HepG2 (cell line): Measurements from ENCODE around the gene TRABD. TPM values are rescaled to one million over a fixed set of nuclear protein-coding genes. Genes with fewer than 3 reads are reported as not detected.
A peak's percentile ranks its signal among the peaks of the same experiment; 100 is the strongest.

Experiments used
- BHLHE40 ChIP-seq: IDR thresholded peaks from 2 replicates; pipeline ENCODE4 v1.6.1; 2011; ENCODE audit warnings: low read length, improper control_type of control experiment
- FOXO1 ChIP-seq: sonication (generic); formaldehyde crosslinking; IDR thresholded peaks from 2 replicates; pipeline ENCODE4 v1.4.0; 2020; ENCODE audit warnings: missing genetic modification reagents
- GABPA ChIP-seq, 2 experiments: IDR thresholded peaks; 2 replicates each; pipeline ENCODE4 v1.6.1; 2011 to 2016; ENCODE audit warnings: low read depth in 2 of 2, low read length in 1 of 2, missing biosample characterization in 1 of 2, missing genetic modification characterization in 1 of 2
- HDAC2 ChIP-seq: sonication (generic); formaldehyde crosslinking; IDR thresholded peaks from 2 replicates; pipeline ENCODE4 v1.4.0; 2020; ENCODE audit warnings: missing genetic modification reagents
- KLF11 ChIP-seq: IDR thresholded peaks from 2 replicates; pipeline ENCODE4 v1.6.1; 2016; ENCODE audit warnings: missing compliant biosample characterization
- MEF2D ChIP-seq: sonication (generic); formaldehyde crosslinking; IDR thresholded peaks from 2 replicates; pipeline ENCODE4 v1.5.1; 2020; ENCODE audit warnings: mild to moderate bottlenecking, missing genetic modification reagents
- NR2F6 ChIP-seq, 2 experiments: IDR thresholded peaks; 2 replicates each; pipeline ENCODE4 v1.6.1; 2016; ENCODE audit warnings: antibody characterized with exemption in 1 of 2, mild to moderate bottlenecking in 1 of 2
- SAP130 ChIP-seq: IDR thresholded peaks from 2 replicates; pipeline ENCODE4 v1.6.1; 2016; ENCODE audit warnings: low read depth
- TOPORS ChIP-seq: sonication (generic); formaldehyde crosslinking; IDR thresholded peaks from 2 replicates; pipeline ENCODE4 v1.8.0; 2023; ENCODE audit warnings: mild to moderate bottlenecking, missing genetic modification reagents
- ZNF652 ChIP-seq: IDR thresholded peaks from 2 replicates; pipeline ENCODE4 v1.6.1; 2016; ENCODE audit warnings: low read depth, borderline replicate concordance
- ZNF7 ChIP-seq: IDR thresholded peaks from 2 replicates; pipeline ENCODE4 v1.6.1; 2016; ENCODE audit warnings: missing biosample characterization, missing genetic modification reagents
- ZNF816 ChIP-seq: sonication (generic); formaldehyde crosslinking; IDR thresholded peaks from 2 replicates; pipeline ENCODE4 v1.8.0; 2022; ENCODE audit warnings: missing genetic modification reagents, mild to moderate bottlenecking, borderline replicate concordance
- polyA plus RNA-seq, 8 experiments: library from polyadenylated mRNA; depleted of rRNA in 3 of 8; stranded (reverse) in 7 of 8; unstranded in 1 of 8; fragments of >200 nt; fragmentation: Illumina TruSeq in 4 of 8; extraction: Trizol in 4 of 8; gene quantifications; 2 replicates each; pipeline versions ENCODE4 v1.2.1 to v1.2.3, GENCODE V29; 2011 to 2016; ENCODE audit warnings: low read depth in 4 of 8, missing spikeins in 1 of 8, mixed read lengths in 1 of 8; ENCODE audit not compliant: insufficient read depth in 1 of 8
- total RNA-seq, 5 experiments: library from RNA; depleted of rRNA; stranded (reverse); fragments of >200 nt; fragmentation: Illumina TruSeq; extraction: Trizol; gene quantifications; 2 replicates each; pipeline ENCODE4 v1.2.3, GENCODE V29; 2016; ENCODE audit warnings: low read depth in 1 of 5
- TF ChIP-seq, protein P1 (sequence below): sonication (generic); formaldehyde crosslinking; IDR thresholded peaks from 2 replicates; pipeline ENCODE4; 2020; ENCODE audit warnings: missing genetic modification reagents, mild to moderate bottlenecking, borderline replicate concordance
- TF ChIP-seq, protein P2 (sequence below): sonication (generic); formaldehyde crosslinking; IDR thresholded peaks from 2 replicates; pipeline ENCODE4 v1.4.0; 2020; ENCODE audit warnings: missing genetic modification reagents; ENCODE audit errors: not compliant biosample characterization
- TF ChIP-seq, protein P3 (sequence below): sonication (generic); formaldehyde crosslinking; IDR thresholded peaks from 2 replicates; pipeline ENCODE4 v1.4.0; 2020; ENCODE audit warnings: mild to moderate bottlenecking, missing genetic modification reagents, borderline replicate concordance
- TF ChIP-seq, protein P4 (sequence below): sonication (generic); formaldehyde crosslinking; IDR thresholded peaks from 2 replicates; pipeline ENCODE4 v1.5.0; 2020; ENCODE audit warnings: missing genetic modification reagents
- TF ChIP-seq, protein P5 (sequence below): sonication (generic); formaldehyde crosslinking; IDR thresholded peaks from 2 replicates; pipeline ENCODE4 v1.8.1; 2023; ENCODE audit warnings: missing genetic modification reagents, mild to moderate bottlenecking, borderline replicate concordance

Gene TRABD
- total and polyA plus RNA-seq, 2 of the 13 experiments (the other 11 are each of a cell fraction or from before 2014, with no cell fraction given): 21.5 to 28.9 TPM

DNA sequence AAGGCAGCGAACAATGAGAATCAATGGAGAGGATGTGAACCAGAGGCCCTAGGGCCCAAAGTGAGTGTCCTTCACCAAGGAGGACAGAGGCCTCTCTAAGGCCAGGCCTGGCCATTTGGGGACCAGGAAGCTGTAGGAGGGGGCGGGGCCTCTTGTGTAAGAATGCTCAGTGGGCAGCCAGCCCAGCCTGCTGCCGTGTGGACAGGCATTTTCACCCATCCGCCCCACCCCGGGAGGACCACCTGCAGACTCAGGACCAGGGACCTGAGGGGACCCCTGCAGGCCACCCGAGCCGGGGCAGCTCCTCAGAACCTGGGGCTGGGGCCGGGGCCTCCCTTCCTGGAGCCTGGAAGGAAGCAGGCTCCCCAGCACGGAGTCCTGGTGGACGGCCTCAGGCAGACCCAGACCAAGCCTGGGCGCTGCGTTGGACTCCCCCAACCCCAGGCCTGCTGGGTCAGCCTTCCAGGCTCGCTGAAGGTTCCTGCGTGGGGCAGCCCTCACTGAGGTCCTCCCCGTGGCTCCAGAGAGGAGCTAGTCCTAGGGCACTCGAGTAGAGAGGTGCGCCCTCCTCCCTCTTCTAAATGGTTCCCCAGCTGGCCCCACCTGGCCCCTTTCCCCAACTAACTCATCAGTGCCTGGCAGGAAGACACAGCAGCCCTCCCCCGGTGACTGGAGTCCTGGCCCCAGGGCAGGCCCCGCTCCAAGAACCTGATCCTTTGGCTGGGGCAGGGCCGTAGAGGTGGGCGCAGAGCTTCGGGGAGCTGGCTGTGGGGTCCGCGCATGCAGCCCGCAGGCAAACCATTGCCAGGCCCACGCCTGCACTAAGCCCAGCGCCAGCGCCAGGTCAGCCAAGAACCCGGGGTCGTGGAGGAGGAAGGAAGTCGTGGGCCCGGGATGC is 1.5 kb upstream of the TRABD start (continued):
- TF ChIP-seq, protein P1, sequence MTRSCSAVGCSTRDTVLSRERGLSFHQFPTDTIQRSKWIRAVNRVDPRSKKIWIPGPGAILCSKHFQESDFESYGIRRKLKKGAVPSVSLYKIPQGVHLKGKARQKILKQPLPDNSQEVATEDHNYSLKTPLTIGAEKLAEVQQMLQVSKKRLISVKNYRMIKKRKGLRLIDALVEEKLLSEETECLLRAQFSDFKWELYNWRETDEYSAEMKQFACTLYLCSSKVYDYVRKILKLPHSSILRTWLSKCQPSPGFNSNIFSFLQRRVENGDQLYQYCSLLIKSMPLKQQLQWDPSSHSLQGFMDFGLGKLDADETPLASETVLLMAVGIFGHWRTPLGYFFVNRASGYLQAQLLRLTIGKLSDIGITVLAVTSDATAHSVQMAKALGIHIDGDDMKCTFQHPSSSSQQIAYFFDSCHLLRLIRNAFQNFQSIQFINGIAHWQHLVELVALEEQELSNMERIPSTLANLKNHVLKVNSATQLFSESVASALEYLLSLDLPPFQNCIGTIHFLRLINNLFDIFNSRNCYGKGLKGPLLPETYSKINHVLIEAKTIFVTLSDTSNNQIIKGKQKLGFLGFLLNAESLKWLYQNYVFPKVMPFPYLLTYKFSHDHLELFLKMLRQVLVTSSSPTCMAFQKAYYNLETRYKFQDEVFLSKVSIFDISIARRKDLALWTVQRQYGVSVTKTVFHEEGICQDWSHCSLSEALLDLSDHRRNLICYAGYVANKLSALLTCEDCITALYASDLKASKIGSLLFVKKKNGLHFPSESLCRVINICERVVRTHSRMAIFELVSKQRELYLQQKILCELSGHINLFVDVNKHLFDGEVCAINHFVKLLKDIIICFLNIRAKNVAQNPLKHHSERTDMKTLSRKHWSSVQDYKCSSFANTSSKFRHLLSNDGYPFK (CRISPR knock-in tag): no peak
- TF ChIP-seq ZNF816 (CRISPR knock-in tag) (no peak), BHLHE40 (no peak), FOXO1 (CRISPR knock-in tag) (no peak), HDAC2 (CRISPR knock-in tag) (no peak), ZNF7 (CRISPR knock-in tag) (no peak), MEF2D (CRISPR knock-in tag) (no peak), GABPA (IDR thresholded peaks at IDR 0.05; ENCODE audit: low read depth, low read length) (no peak), GABPA (CRISPR knock-in tag; IDR thresholded peaks at IDR 0.05; ENCODE audit: low read depth) (no peak), KLF11 (CRISPR knock-in tag) (no peak), NR2F6 (IDR thresholded peaks at IDR 0.05) (no peak), NR2F6 (CRISPR knock-in tag; IDR thresholded peaks at IDR 0.05) (no peak), ZNF652 (no peak), SAP130 (CRISPR knock-in tag) (peak; percentile 48), TOPORS (CRISPR knock-in tag) (no peak)
- TF ChIP-seq, protein P2, sequence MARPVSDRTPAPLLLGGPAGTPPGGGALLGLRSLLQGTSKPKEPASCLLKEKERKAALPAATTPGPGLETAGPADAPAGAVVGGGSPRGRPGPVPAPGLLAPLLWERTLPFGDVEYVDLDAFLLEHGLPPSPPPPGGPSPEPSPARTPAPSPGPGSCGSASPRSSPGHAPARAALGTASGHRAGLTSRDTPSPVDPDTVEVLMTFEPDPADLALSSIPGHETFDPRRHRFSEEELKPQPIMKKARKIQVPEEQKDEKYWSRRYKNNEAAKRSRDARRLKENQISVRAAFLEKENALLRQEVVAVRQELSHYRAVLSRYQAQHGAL (CRISPR knock-in tag): no peak
- TF ChIP-seq, protein P3, sequence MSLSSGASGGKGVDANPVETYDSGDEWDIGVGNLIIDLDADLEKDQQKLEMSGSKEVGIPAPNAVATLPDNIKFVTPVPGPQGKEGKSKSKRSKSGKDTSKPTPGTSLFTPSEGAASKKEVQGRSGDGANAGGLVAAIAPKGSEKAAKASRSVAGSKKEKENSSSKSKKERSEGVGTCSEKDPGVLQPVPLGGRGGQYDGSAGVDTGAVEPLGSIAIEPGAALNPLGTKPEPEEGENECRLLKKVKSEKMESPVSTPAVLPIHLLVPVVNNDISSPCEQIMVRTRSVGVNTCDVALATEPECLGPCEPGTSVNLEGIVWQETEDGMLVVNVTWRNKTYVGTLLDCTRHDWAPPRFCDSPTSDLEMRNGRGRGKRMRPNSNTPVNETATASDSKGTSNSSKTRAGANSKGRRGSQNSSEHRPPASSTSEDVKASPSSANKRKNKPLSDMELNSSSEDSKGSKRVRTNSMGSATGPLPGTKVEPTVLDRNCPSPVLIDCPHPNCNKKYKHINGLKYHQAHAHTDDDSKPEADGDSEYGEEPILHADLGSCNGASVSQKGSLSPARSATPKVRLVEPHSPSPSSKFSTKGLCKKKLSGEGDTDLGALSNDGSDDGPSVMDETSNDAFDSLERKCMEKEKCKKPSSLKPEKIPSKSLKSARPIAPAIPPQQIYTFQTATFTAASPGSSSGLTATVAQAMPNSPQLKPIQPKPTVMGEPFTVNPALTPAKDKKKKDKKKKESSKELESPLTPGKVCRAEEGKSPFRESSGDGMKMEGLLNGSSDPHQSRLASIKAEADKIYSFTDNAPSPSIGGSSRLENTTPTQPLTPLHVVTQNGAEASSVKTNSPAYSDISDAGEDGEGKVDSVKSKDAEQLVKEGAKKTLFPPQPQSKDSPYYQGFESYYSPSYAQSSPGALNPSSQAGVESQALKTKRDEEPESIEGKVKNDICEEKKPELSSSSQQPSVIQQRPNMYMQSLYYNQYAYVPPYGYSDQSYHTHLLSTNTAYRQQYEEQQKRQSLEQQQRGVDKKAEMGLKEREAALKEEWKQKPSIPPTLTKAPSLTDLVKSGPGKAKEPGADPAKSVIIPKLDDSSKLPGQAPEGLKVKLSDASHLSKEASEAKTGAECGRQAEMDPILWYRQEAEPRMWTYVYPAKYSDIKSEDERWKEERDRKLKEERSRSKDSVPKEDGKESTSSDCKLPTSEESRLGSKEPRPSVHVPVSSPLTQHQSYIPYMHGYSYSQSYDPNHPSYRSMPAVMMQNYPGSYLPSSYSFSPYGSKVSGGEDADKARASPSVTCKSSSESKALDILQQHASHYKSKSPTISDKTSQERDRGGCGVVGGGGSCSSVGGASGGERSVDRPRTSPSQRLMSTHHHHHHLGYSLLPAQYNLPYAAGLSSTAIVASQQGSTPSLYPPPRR (CRISPR knock-in tag): 0 out of 2 replicates have a peak, but pooled peaks have one; percentile 6
- TF ChIP-seq, protein P4, sequence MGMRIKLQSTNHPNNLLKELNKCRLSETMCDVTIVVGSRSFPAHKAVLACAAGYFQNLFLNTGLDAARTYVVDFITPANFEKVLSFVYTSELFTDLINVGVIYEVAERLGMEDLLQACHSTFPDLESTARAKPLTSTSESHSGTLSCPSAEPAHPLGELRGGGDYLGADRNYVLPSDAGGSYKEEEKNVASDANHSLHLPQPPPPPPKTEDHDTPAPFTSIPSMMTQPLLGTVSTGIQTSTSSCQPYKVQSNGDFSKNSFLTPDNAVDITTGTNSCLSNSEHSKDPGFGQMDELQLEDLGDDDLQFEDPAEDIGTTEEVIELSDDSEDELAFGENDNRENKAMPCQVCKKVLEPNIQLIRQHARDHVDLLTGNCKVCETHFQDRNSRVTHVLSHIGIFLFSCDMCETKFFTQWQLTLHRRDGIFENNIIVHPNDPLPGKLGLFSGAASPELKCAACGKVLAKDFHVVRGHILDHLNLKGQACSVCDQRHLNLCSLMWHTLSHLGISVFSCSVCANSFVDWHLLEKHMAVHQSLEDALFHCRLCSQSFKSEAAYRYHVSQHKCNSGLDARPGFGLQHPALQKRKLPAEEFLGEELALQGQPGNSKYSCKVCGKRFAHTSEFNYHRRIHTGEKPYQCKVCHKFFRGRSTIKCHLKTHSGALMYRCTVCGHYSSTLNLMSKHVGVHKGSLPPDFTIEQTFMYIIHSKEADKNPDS (CRISPR knock-in tag): no peak
- TF ChIP-seq, protein P5, sequence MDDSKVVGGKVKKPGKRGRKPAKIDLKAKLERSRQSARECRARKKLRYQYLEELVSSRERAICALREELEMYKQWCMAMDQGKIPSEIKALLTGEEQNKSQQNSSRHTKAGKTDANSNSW (CRISPR knock-in tag): no peak
